Left ventricle myocardium inferior (tissue), 1 donor: ENCODE results near the gene ZBTB25. TPM values are rescaled to one million over a fixed set of nuclear protein-coding genes. Genes with fewer than 3 reads are reported as not detected.

ENCODE experiments used
- DNase-seq: peaks from one replicate; pipeline ENCODE4 v3.0.0-alpha.2; 2020
- H3K27ac ChIP-seq: fragments of 200-600 bp; replicated peaks from 2 replicates; pipeline ENCODE4 v1.8.0; 2021
- H3K27me3 ChIP-seq: fragments of 200-600 bp; 2 replicates; pipeline ENCODE4 v1.8.0; 2021; ENCODE audit warnings: low read depth
- H3K36me3 ChIP-seq: fragments of 200-600 bp; 2 replicates; pipeline ENCODE4 v1.8.0; 2021
- H3K4me1 ChIP-seq: fragments of 200-600 bp; 2 replicates; pipeline ENCODE4 v1.8.0; 2021
- H3K4me3 ChIP-seq: fragments of 200-600 bp; 2 replicates; pipeline ENCODE4 v1.8.0; 2021; ENCODE audit warnings: mild to moderate bottlenecking, moderate library complexity
- H3K9me3 ChIP-seq: fragments of 200-600 bp; replicated peaks from 2 replicates; pipeline ENCODE4 v1.8.0; 2021
- intact Hi-C: fragments of 100-400 bp; cut with micrococcal nuclease; formaldehyde crosslinking; loops from one replicate; pipeline ENCODE4 v1.11.0; 2022
- total RNA-seq: library from RNA; stranded (reverse); fragmentation: NEBNext Ultra II Directional; extraction: Animal tissue kit (Norgen Biotek cat#: 25700); gene quantifications from one replicate; pipeline ENCODE4 v1.2.1, GENCODE V29; 2021
- TF ChIP-seq, protein P1 (sequence below): fragments of 200-600 bp; IDR thresholded peaks from 2 replicates; pipeline ENCODE4 v1.8.0; 2021; ENCODE audit warnings: antibody characterized with exemption, mild to moderate bottlenecking, borderline replicate concordance
- donor health status: DM: no; HTN: yes; CAD: no; lungs with severe emphysema.

ZBTB25 gene
- total RNA-seq, 1 donor from 2014 or later: 20.8 TPM

DNA sequence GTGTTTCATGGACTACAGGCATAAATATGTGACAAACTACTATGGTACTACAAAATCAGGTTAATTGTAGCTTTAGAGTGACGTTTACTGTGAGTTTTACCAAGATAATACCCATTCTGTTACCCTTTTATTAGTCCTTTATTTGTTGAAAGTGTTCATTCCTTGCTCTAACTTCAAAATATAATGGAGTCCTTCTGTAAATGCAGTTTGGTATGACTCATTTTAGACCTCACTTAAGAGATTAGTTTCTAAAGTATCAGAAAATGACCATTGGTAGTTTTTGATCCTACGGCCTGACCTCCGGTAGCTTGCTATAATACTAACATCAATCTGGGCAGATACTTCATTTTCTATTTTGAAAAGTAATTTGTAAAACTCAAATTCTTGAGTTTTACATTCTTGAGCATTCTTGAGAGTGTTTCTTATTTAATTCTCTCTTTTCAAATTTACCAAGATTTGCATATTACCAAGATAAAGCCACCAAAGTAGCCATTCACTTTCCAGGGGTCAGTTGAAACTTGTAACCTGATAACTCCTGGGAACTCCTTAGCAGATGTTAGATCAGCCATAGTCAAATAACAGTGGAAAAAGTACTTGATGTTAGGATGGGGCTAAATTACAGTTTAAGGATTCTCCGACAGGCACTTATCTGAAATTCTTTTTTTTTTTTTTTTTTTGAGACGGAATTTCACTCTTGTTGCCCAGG is 41.1 kb upstream of the ZBTB25 start:
- H3K4me3 ChIP-seq: no peak overlapping the region
- H3K4me1 ChIP-seq: peaks cover 25% of the 10 kb centered on the region
- intact Hi-C loops: no loop called here
- TF ChIP-seq, protein P1, sequence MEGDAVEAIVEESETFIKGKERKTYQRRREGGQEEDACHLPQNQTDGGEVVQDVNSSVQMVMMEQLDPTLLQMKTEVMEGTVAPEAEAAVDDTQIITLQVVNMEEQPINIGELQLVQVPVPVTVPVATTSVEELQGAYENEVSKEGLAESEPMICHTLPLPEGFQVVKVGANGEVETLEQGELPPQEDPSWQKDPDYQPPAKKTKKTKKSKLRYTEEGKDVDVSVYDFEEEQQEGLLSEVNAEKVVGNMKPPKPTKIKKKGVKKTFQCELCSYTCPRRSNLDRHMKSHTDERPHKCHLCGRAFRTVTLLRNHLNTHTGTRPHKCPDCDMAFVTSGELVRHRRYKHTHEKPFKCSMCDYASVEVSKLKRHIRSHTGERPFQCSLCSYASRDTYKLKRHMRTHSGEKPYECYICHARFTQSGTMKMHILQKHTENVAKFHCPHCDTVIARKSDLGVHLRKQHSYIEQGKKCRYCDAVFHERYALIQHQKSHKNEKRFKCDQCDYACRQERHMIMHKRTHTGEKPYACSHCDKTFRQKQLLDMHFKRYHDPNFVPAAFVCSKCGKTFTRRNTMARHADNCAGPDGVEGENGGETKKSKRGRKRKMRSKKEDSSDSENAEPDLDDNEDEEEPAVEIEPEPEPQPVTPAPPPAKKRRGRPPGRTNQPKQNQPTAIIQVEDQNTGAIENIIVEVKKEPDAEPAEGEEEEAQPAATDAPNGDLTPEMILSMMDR: no peak
- peaks cover 6% of the 10 kb centered on the region for H3K9me3 ChIP-seq
- no peaks in the 10 kb centered on the region for H3K36me3 ChIP-seq
- H3K27me3 ChIP-seq: peaks cover 14% of the 10 kb centered on the region
- H3K27ac ChIP-seq: no peak overlapping the region
- no peak for DNase-seq

DNA sequence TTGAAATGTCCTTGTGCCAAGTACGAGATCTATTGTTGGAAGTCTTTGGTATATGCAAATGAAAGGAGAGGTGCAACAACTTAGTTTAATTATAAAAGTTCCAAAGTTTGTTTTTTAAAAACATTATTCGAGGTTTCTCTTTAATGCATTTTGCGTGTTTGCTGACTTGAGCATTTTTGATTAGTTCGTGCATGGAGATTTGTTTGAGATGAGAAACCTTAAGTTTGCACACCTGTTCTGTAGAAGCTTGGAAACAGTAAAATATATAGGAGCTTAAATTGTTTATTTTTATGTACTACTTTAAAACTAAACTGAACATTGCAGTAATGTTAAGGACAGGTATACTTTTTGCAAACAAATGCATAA is 39.2 kb upstream of the ZBTB25 start:
- H3K4me3 ChIP-seq: peak overlapping the region; percentile 80
- DNase-seq: no peak
- intact Hi-C loops: no loop called here
- peaks cover 24% of the 10 kb centered on the region for H3K4me1 ChIP-seq
- H3K27ac ChIP-seq: no peak overlapping the region
- peaks cover 9% of the 10 kb centered on the region for H3K27me3 ChIP-seq
- TF ChIP-seq, protein P1: no peak
- H3K9me3 ChIP-seq: peaks cover 6% of the 10 kb centered on the region
- no peaks in the 10 kb centered on the region for H3K36me3 ChIP-seq

DNA sequence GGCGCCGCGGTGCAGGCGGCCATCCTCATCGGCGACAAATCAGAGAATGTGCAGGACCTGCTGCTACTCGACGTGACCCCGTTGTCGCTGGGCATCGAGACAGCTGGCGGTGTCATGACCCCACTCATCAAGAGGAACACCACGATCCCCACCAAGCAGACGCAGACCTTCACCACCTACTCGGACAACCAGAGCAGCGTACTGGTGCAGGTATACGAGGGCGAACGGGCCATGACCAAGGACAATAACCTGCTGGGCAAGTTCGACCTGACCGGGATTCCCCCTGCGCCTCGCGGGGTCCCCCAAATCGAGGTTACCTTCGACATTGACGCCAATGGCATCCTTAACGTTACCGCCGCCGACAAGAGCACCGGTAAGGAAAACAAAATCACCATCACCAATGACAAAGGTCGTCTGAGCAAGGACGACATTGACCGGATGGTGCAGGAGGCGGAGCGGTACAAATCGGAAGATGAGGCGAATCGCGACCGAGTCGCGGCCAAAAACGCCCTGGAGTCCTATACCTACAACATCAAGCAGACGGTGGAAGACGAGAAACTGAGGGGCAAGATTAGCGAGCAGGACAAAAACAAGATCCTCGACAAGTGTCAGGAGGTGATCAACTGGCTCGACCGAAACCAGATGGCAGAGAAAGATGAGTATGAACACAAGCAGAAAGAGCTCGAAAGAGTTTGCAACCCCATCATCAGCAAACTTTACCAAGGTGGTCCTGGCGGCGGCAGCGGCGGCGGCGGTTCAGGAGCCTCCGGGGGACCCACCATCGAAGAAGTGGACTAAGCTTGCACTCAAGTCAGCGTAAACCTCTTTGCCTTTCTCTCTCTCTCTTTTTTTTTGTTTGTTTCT is 38.6 kb upstream of the ZBTB25 start:
- peak overlapping the region; percentile 80 for H3K4me3 ChIP-seq
- H3K36me3 ChIP-seq: no peaks in the 10 kb centered on the region
- H3K9me3 ChIP-seq: peaks cover 6% of the 10 kb centered on the region
- DNase-seq: peak; percentile 20
- H3K27ac ChIP-seq: no peak overlapping the region
- TF ChIP-seq, protein P1: no peak
- H3K27me3 ChIP-seq: peaks cover 9% of the 10 kb centered on the region
- intact Hi-C loops: no loop called here
- H3K4me1 ChIP-seq: peaks cover 24% of the 10 kb centered on the region

GRCh38 chr14:64541261-64541971 is 37.8 kb upstream of the ZBTB25 start:
- Histone ChIP-seq H3K36me3 (no peaks in the 10 kb centered on the region), H3K4me1 (peaks cover 24% of the 10 kb centered on the region), H3K9me3 (peaks cover 6% of the 10 kb centered on the region), H3K4me3 (peak overlapping the region; percentile 80), H3K27ac (no peak overlapping the region), H3K27me3 (peaks cover 9% of the 10 kb centered on the region)
- DNase-seq: peak; percentile 23
- intact Hi-C loops: no loop called here
- TF ChIP-seq, protein P1: no peak
